OCI-LY1 (cell line): ENCODE results near the gene CACNA2D3.
A peak's percentile ranks its signal among the peaks of the same experiment; 100 is the strongest.

ENCODE experiments used
- H2AFZ ChIP-seq: fragments of 200-600 bp; sonication (generic), shearing (Covaris generic); 2 replicates; pipeline ENCODE4 v1.6.0; 2014; ENCODE audit warnings: antibody characterized with exemption, mild to moderate bottlenecking, low read length
- H3F3A ChIP-seq: fragments of 200-600 bp; sonication (generic), shearing (Covaris generic); 2 replicates; pipeline ENCODE4 v1.6.0; 2014; ENCODE audit warnings: mild to moderate bottlenecking, antibody characterized with exemption, low read length, moderate library complexity; ENCODE audit not compliant: insufficient read depth
- H3K27ac ChIP-seq: fragments of 200-600 bp; sonication (generic); 2 replicates; pipeline ENCODE4 v1.5.1; 2014; ENCODE audit warnings: low read length, mixed run types, mild to moderate bottlenecking, low read depth; ENCODE audit not compliant: poor library complexity, severe bottlenecking
- H3K27me3 ChIP-seq: fragments of 200-600 bp; sonication (generic); 2 replicates; pipeline ENCODE4 v1.6.0; 2014; ENCODE audit warnings: antibody characterized with exemption, mild to moderate bottlenecking, low read length, moderate library complexity; ENCODE audit not compliant: insufficient read depth
- H3K36me3 ChIP-seq: fragments of 200-600 bp; sonication (generic); 2 replicates; pipeline ENCODE4 v1.6.1; 2014; ENCODE audit warnings: mild to moderate bottlenecking, antibody characterized with exemption, low read length, moderate library complexity, mixed read lengths; ENCODE audit not compliant: insufficient read depth
- H3K4me1 ChIP-seq: fragments of 200-600 bp; sonication (generic); 2 replicates; pipeline ENCODE4 v1.5.1; 2014; ENCODE audit warnings: mild to moderate bottlenecking, low read length, moderate library complexity; ENCODE audit not compliant: insufficient read depth, severe bottlenecking
- H3K4me2 ChIP-seq: fragments of 200-600 bp; sonication (generic), shearing (Covaris generic); 2 replicates; pipeline ENCODE4 v1.6.1; 2014; ENCODE audit warnings: low read length
- H3K4me3 ChIP-seq: fragments of 200-600 bp; sonication (generic); 2 replicates; pipeline ENCODE4 v1.5.1; 2014; ENCODE audit warnings: low read length, low read depth, mild to moderate bottlenecking, mixed read lengths; ENCODE audit not compliant: poor library complexity, severe bottlenecking
- H3K79me2 ChIP-seq: fragments of 200-600 bp; shearing (Covaris generic); 2 replicates; pipeline ENCODE4 v1.6.1; 2016; ENCODE audit warnings: mixed run types, low read length, mixed read lengths; ENCODE audit not compliant: insufficient read depth
- H3K9ac ChIP-seq: fragments of 200-600 bp; sonication (generic), shearing (Covaris generic); 2 replicates; pipeline ENCODE4 v1.6.1; 2014; ENCODE audit warnings: mild to moderate bottlenecking, low read length, mixed read lengths
- H3K9me2 ChIP-seq: fragments of 200-600 bp; sonication (generic), shearing (Covaris generic); 2 replicates; pipeline ENCODE4 v1.6.1; 2014; ENCODE audit warnings: low read depth, mild to moderate bottlenecking, low read length, mixed read lengths
- H3K9me3 ChIP-seq: fragments of 200-600 bp; shearing (Covaris generic); 2 replicates; pipeline ENCODE4 v1.6.1; 2014; ENCODE audit warnings: low read length, mixed read lengths
- H4K20me1 ChIP-seq: fragments of 200-600 bp; sonication (generic), shearing (Covaris generic); 2 replicates; pipeline ENCODE4 v1.6.0; 2016; ENCODE audit warnings: mild to moderate bottlenecking, low read length; ENCODE audit not compliant: insufficient read depth
- EZH2 ChIP-seq: fragments of 200-600 bp; sonication (generic), shearing (Covaris generic); IDR thresholded peaks from 2 replicates; pipeline ENCODE4 v1.8.0; 2017; ENCODE audit warnings: borderline replicate concordance, mixed run types, mild to moderate bottlenecking, antibody characterized with exemption, low read length, moderate library complexity, mixed read lengths
- TF ChIP-seq, protein P1 (sequence below): fragments of 200-600 bp; sonication (generic), shearing (Covaris generic); IDR thresholded peaks from 2 replicates; pipeline ENCODE4 v1.5.1; 2017; ENCODE audit warnings: mild to moderate bottlenecking, antibody characterized with exemption, low read length, moderate library complexity, mixed read lengths

The CACNA2D3 gene

DNA sequence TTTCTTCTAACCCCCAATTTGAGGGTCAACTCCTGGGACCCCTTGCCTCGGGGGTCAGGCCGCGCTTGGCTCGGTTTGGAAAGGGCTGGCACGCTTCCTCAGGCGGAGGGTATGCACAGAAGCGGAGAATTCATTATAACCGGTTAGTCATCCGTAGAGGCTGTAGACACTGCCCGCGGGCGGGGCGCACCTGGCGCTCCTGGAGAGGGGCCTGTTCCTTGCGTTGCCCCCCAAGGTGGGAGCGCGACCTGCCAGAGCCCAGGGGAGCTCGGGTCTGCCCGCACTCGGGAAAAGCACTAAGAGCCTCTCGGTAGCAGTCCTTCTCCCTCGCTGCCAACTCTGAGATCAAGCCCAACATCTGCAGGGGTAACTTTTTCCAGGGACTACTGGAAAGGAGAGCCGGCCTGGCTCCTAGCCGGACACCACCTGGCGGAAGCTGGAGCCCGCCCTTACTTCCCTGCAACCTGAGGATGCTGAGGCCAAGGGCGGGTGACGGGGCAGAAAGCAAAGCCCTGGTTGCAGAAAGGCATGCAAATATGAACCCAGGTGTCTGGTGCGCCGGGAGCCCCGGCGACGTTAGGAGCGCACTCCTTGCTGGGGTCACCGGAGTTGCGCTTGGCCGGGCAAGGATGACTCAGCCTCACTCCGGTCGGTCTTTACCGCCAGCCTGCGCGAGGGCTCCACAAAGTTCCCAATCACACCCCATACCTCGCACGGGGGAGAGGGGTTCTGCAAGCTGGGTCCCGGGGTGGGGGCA lies 1.5 kb upstream of the CACNA2D3 start:
- TF ChIP-seq EZH2: no peak
- TF ChIP-seq, protein P1, sequence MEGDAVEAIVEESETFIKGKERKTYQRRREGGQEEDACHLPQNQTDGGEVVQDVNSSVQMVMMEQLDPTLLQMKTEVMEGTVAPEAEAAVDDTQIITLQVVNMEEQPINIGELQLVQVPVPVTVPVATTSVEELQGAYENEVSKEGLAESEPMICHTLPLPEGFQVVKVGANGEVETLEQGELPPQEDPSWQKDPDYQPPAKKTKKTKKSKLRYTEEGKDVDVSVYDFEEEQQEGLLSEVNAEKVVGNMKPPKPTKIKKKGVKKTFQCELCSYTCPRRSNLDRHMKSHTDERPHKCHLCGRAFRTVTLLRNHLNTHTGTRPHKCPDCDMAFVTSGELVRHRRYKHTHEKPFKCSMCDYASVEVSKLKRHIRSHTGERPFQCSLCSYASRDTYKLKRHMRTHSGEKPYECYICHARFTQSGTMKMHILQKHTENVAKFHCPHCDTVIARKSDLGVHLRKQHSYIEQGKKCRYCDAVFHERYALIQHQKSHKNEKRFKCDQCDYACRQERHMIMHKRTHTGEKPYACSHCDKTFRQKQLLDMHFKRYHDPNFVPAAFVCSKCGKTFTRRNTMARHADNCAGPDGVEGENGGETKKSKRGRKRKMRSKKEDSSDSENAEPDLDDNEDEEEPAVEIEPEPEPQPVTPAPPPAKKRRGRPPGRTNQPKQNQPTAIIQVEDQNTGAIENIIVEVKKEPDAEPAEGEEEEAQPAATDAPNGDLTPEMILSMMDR: no peak
- Histone ChIP-seq H3K79me2 (no peaks in the 10 kb centered on the region), H3K4me1 (no peaks in the 10 kb centered on the region), H3K4me2 (peak overlapping the region; percentile 51; the same call in 1 of the 2 replicates), H3F3A (no peaks in the 10 kb centered on the region), H3K9ac (no peak overlapping the region), H2AFZ (no peak overlapping the region), H3K27ac (no peak overlapping the region), H3K4me3 (peak overlapping the region; percentile 49), H3K27me3 (no peaks in the 10 kb centered on the region; the same call in 1 of the 2 replicates), H4K20me1 (no peaks in the 10 kb centered on the region), H3K36me3 (no peaks in the 10 kb centered on the region), H3K9me3 (no peaks in the 10 kb centered on the region), H3K9me2 (no peaks in the 10 kb centered on the region)

DNA sequence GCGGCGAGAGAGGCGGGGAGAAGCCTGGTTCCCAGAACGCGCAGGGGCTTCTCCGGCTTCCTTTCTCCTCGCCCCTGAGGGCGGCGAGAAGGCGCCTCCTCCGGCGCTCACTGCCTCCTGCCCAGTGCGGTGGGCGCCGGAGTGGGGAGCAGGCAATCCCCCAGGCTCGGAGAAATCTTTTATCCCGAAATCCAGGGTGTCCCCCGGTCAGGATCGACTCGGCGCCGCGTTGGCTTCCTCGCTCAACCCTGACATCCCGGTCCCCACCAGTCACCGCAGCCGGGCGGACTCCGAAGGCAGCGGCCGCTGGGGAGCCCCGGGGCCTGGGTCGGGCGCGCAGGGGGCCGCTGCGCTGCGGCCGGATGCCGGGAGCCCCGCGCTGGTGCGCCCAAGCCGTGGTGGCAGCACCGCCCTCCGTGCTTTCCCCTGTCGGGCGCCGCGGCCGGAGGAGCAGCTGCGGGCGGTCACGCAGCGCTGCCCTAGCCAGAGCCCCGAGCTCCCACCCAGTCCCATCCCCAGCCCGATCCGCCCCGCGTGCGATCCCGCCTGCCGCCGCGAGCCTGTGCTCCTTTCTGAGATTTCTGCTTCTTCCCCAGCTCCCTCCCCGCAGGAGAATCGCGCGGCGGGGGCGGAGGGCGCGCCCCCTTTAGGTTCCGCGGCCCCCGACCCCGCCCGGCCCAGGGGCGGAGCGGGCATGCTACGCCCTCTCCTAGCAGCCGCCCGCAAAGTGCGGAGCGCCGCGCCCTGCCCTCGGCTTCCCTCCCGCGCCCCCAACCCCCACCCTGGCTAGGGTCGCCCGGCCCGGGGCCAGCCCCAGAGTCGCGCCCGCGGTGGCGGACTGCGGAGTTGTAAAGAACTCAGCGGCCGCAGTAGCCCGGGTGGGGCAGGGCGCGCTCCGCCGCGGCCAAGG lies 683 bp upstream of the CACNA2D3 start:
- no peaks in the 10 kb centered on the region for H3K9me2 ChIP-seq
- peak overlapping the region; percentile 49 for H3K4me3 ChIP-seq
- no peaks in the 10 kb centered on the region for H3K36me3 ChIP-seq
- no peak overlapping the region for H2AFZ ChIP-seq
- H3K4me1 ChIP-seq: no peaks in the 10 kb centered on the region
- no peak for TF ChIP-seq EZH2
- TF ChIP-seq, protein P1: no peak
- H4K20me1 ChIP-seq: no peaks in the 10 kb centered on the region
- H3F3A ChIP-seq: no peaks in the 10 kb centered on the region
- peak overlapping the region; percentile 51; the same call in 1 of the 2 replicates for H3K4me2 ChIP-seq
- no peak overlapping the region for H3K27ac ChIP-seq
- no peak overlapping the region for H3K9ac ChIP-seq
- no peaks in the 10 kb centered on the region for H3K27me3 ChIP-seq
- no peaks in the 10 kb centered on the region for H3K9me3 ChIP-seq
- no peaks in the 10 kb centered on the region for H3K79me2 ChIP-seq

DNA sequence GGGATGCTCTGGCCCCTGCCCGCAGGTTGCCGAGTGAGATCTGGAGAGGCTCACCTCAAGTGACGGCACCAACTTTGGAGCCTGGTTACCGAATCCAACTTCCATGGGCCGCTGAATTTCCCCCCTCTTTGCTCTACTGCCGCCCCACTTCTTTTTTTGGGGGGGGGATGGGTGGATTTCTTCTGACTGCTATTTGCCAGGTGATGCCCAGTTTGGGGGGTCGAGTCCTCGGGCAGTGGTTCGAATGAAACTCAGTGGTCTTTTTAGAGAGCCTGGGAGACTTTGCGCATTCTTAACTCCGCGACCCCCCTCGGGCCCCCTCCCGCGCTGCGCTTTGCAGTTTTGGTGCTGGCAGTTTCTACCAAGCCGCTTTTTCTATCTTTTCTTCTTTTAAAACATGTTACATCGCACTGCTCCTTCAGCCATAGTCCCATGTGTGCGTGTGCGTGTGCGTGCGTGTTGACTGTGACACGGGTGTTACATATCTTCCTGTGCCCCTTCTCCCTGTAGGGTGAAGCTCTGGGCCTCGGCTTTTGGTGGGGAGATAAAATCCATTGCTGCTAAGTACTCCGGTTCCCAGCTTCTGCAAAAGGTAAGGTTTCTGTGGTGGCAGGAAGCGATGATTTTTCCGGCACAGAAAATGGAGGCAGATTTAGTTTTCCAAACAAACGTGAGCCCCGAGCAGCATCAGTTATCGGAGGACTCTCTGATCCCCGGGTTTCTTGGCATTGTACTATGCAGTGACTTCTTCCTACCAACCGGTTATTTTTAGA lies 837 bp downstream of the CACNA2D3 start:
- no peaks in the 10 kb centered on the region for H3K27me3 ChIP-seq
- no peak overlapping the region for H3K4me3 ChIP-seq
- H3K4me1 ChIP-seq: no peaks in the 10 kb centered on the region
- H3K79me2 ChIP-seq: no peaks in the 10 kb centered on the region
- no peak overlapping the region for H2AFZ ChIP-seq
- no peak for TF ChIP-seq EZH2
- TF ChIP-seq, protein P1: no peak
- no peaks in the 10 kb centered on the region for H3F3A ChIP-seq
- no peaks in the 10 kb centered on the region for H3K9me3 ChIP-seq
- no peak overlapping the region for H3K9ac ChIP-seq
- no peaks in the 10 kb centered on the region for H4K20me1 ChIP-seq
- no peak overlapping the region for H3K27ac ChIP-seq
- H3K9me2 ChIP-seq: no peaks in the 10 kb centered on the region
- no peak overlapping the region for H3K4me2 ChIP-seq
- no peaks in the 10 kb centered on the region for H3K36me3 ChIP-seq
